ENCODE measurements around the gene CELA1. TPM values are rescaled to one million over a fixed set of nuclear protein-coding genes. Genes with fewer than 3 reads are reported as not detected.

CELA1 gene
- total RNA-seq, 4 donors from 2014 or later = not detected

DNA sequence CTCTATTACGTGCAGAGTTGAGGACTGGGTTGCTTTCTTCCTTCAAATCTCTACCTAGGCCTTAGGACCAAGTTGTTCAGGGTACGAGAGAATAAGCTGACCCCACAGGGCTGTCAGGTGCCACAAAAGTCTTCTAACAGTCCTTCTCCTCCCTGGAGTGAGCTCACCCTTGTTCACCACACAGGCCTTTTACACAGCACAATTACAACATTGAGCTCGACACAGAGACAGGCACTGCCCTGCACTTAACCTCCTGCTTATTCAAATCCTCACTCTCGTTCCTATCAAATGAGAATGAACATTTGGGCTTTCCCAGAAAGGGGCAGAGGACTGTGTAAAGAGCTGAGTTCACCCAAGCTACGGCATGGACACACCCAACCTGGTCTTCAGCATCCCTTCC is 42.4 kb upstream of the CELA1 start:
- Histone ChIP-seq H3K27ac (replicated peaks in 1 of 4) (no peak overlapping the region), H3K4me3 (no peak overlapping the region), H3K9me3 (no peaks in the 10 kb centered on the region), H3K4me1 (peaks cover 13 to 20% (median 17%) of the 10 kb centered on the region in 4 donors), H3K27me3 (peaks cover 0 to 31% (median 18%) of the 10 kb centered on the region in 4 donors), H3K36me3 (no peaks in the 10 kb centered on the region)
- intact Hi-C loops (cut with DNase I) = no loop called here
- TF ChIP-seq EP300 (IDR thresholded peaks at IDR 0.05) = no peak
- no peak for TF ChIP-seq POLR2A (IDR thresholded peaks at IDR 0.05; ENCODE audit: low read depth)
- TF ChIP-seq, protein P1, sequence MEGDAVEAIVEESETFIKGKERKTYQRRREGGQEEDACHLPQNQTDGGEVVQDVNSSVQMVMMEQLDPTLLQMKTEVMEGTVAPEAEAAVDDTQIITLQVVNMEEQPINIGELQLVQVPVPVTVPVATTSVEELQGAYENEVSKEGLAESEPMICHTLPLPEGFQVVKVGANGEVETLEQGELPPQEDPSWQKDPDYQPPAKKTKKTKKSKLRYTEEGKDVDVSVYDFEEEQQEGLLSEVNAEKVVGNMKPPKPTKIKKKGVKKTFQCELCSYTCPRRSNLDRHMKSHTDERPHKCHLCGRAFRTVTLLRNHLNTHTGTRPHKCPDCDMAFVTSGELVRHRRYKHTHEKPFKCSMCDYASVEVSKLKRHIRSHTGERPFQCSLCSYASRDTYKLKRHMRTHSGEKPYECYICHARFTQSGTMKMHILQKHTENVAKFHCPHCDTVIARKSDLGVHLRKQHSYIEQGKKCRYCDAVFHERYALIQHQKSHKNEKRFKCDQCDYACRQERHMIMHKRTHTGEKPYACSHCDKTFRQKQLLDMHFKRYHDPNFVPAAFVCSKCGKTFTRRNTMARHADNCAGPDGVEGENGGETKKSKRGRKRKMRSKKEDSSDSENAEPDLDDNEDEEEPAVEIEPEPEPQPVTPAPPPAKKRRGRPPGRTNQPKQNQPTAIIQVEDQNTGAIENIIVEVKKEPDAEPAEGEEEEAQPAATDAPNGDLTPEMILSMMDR (IDR thresholded peaks at IDR 0.05) = no peak
- TF ChIP-seq POLR2AphosphoS5 (IDR thresholded peaks at IDR 0.05) = no peak
- 93% methylated on average over 5 of the region's 5 CpGs for WGBS
- no peak for DNase-seq (ENCODE audit: extremely low spot score)

DNA sequence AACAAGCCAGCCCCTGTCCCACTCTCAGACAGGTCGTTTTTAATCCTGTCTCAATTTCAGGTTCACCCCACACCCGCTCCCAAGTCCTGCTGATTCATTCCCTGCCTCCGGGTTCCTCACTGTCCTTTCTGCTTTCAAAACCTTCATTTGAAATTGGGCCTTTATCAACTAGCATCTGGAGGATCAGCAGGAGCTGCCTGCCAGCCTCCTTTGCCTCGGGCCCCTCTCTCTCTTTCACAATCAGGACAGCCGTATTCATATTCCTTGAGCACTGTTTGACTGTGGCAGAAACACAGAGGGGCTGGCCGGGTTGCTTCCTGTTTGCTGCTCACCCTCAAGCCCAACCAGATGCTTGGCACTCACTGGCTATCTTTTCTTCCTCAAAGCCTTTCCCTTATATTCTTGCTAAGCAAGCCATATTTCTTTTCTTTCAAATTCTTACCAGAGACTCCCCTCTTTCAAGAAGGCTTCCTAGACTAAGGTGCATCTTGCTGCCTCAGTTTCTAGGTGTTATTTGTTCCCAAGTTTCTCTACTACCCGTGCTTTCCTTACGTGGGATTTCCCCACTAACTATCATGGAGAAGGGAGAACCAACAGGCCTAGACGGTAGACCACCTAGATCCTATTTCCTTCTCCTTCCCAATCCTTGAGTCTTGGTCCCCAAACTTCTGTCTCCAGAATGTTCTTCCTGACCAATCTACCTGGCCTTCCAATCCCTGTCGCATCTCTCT is 41.8 kb upstream of the CELA1 start:
- intact Hi-C loops (cut with DNase I) = no loop called here
- H3K9me3 ChIP-seq = no peaks in the 10 kb centered on the region
- no peak for TF ChIP-seq POLR2A (IDR thresholded peaks at IDR 0.05; ENCODE audit: low read depth)
- TF ChIP-seq EP300 (IDR thresholded peaks at IDR 0.05) = no peak
- TF ChIP-seq, protein P1 (IDR thresholded peaks at IDR 0.05) = no peak
- TF ChIP-seq POLR2AphosphoS5 (IDR thresholded peaks at IDR 0.05) = no peak
- WGBS = 61% methylated on average over 10 of the region's 10 CpGs
- no peaks in the 10 kb centered on the region for H3K36me3 ChIP-seq
- H3K4me3 ChIP-seq = no peak overlapping the region
- H3K4me1 ChIP-seq = peaks cover 13 to 18% (median 16%) of the 10 kb centered on the region in 4 donors
- no peak for DNase-seq (ENCODE audit: extremely low spot score)
- no peak overlapping the region for H3K27ac ChIP-seq (replicated peaks in 1 of 4)
- H3K27me3 ChIP-seq = peaks cover 0 to 25% (median 18%) of the 10 kb centered on the region in 4 donors

GRCh38 chr12:51386351-51386750 is 39.9 kb upstream of the CELA1 start:
- DNase-seq (ENCODE audit: extremely low spot score) = no peak
- no peaks in the 10 kb centered on the region for H3K9me3 ChIP-seq
- 83% methylated on average over 4 of the region's 4 CpGs for WGBS
- H3K4me3 ChIP-seq = no peak overlapping the region
- peaks cover 0 to 9% (median 6%) of the 10 kb centered on the region in 4 donors for H3K27me3 ChIP-seq
- TF ChIP-seq EP300 (IDR thresholded peaks at IDR 0.05) = no peak
- no peak for TF ChIP-seq POLR2AphosphoS5 (IDR thresholded peaks at IDR 0.05)
- TF ChIP-seq POLR2A (IDR thresholded peaks at IDR 0.05; ENCODE audit: low read depth) = no peak
- TF ChIP-seq, protein P1 (IDR thresholded peaks at IDR 0.05) = no peak
- peaks cover 9 to 17% (median 14%) of the 10 kb centered on the region in 4 donors for H3K4me1 ChIP-seq
- no peaks in the 10 kb centered on the region for H3K36me3 ChIP-seq
- intact Hi-C loops (cut with DNase I) = no loop called here
- no peak overlapping the region for H3K27ac ChIP-seq (replicated peaks in 1 of 4)

DNA sequence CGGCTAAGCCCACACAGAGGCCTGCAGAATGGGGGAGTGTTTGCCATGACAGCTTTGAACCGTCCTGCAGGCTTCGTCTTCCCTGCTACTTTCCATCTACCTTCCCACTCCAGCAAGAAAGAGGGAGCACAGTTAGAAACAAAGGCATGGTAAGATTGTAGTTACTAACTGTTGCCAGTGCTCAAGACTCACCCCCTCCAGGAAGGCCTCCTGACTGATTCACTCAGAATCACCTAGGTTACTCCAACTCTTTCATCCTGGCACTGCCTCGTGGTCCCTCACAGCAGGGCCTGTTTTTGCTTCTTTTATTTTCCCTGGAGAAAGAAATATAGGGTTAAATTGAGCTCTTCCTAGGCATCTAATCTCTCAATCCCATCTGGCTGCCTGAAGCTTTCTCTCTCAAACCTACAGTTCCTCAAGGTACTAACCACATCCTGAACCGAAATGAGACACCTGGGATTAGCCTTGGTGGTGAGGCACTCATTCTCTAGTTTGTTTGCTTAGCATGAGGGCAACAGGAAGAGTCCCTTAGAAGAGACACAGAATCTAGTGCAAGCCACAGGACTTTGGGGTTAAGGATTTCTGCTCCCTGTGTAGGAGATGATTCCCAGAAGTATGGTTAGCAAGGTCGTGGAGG is 36.9 kb upstream of the CELA1 start:
- WGBS = 70% methylated on average over 6 of the region's 6 CpGs
- no peaks in the 10 kb centered on the region for H3K36me3 ChIP-seq
- H3K4me3 ChIP-seq = no peak overlapping the region
- intact Hi-C loops (cut with DNase I) = no loop called here
- H3K9me3 ChIP-seq = no peaks in the 10 kb centered on the region
- no peak overlapping the region for H3K27ac ChIP-seq (replicated peaks in 1 of 4)
- no peaks in the 10 kb centered on the region for H3K27me3 ChIP-seq
- H3K4me1 ChIP-seq = peaks cover 5 to 15% (median 8%) of the 10 kb centered on the region in 4 donors
- DNase-seq (ENCODE audit: extremely low spot score) = no peak
- TF ChIP-seq POLR2AphosphoS5 (IDR thresholded peaks at IDR 0.05) = no peak
- TF ChIP-seq POLR2A (IDR thresholded peaks at IDR 0.05; ENCODE audit: low read depth) = no peak
- TF ChIP-seq, protein P1 (IDR thresholded peaks at IDR 0.05) = no peak
